Prostate gland (tissue), 2 donors: ENCODE results near the gene CACNA1E.

Experiments used
- POLR2A ChIP-seq: fragments of 450-650 bp; IDR thresholded peaks from one replicate; pipeline ENCODE4 v1.6.1; 2016; ENCODE audit warnings: antibody characterized with exemption, mild to moderate bottlenecking
- TF ChIP-seq, protein P1 (sequence below), 4 experiments: fragments of 200-600 bp in 2 of 4; fragments of 450-650 bp in 2 of 4; sonication (generic) in 2 of 4; IDR thresholded peaks; 1 replicate in 3 of 4; 2 replicates in 1 of 4; pipeline ENCODE4 v1.5.1; 2016 to 2019; ENCODE audit warnings: antibody characterized with exemption in 4 of 4, mild to moderate bottlenecking in 2 of 4, moderate library complexity in 2 of 4

DNA sequence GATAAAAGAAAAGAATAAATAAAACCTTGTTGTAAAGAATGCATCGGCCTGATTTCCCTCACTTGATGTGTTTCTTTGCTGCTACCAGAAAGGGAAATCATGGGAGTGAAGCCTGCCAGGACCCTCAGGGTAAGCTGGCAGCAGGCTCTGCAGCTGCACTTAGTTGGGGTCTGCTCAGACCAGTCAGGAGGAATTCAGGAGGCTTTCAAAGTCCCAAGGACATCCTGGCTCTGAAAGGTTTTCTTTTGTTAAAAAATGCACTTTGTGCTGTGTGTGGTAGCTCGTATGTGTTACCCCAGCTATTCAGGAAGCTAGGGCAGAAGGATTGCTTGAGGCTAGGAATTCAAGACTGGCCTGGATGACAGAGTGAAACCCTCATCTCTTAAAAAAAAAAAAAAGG lies 323.4 kb downstream of the CACNA1E start:
- TF ChIP-seq, protein P1, sequence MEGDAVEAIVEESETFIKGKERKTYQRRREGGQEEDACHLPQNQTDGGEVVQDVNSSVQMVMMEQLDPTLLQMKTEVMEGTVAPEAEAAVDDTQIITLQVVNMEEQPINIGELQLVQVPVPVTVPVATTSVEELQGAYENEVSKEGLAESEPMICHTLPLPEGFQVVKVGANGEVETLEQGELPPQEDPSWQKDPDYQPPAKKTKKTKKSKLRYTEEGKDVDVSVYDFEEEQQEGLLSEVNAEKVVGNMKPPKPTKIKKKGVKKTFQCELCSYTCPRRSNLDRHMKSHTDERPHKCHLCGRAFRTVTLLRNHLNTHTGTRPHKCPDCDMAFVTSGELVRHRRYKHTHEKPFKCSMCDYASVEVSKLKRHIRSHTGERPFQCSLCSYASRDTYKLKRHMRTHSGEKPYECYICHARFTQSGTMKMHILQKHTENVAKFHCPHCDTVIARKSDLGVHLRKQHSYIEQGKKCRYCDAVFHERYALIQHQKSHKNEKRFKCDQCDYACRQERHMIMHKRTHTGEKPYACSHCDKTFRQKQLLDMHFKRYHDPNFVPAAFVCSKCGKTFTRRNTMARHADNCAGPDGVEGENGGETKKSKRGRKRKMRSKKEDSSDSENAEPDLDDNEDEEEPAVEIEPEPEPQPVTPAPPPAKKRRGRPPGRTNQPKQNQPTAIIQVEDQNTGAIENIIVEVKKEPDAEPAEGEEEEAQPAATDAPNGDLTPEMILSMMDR (IDR thresholded peaks at IDR 0.05): no peak
- TF ChIP-seq POLR2A: no peak
